ENCODE results near the gene NRBP1.

The NRBP1 gene

DNA sequence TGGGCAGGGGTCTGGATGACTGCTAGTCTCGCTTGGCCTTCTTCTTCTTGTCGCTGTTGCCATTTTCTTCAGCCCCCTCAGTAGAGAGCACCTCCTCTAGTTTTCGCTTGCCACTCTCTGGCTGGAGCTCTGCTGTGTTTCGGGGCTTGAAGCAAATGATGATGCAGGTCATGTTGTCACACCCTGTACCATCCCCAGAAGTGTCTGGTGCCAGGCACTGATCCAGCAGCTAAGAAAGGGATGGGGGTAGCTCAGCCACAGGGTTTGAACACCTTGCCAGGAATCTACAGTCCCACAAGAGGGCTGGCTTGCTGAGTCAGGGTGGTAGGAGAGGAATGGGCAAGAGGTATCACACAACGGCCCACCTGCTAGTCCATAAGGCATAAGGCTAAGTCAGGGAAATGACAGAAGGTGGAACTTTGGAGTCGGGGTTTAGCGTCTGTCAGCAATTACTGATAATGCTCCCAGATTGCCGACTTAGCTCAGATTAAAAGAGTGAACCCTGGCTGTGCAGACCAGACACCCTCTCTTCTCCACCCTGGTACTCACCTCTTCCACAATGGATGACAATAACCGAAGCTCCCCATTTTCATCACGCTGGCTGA lies 46.8 kb upstream of the NRBP1 start:
- H3K27ac Mint-ChIP-seq = peak overlapping the region; percentile 90 to 98 (median 93)
- H3K4me1 Mint-ChIP-seq = peaks cover 25% of the 10 kb centered on the region
- H3K36me3 Mint-ChIP-seq (ENCODE audit: low read depth) = peaks cover 50% of the 10 kb centered on the region
- no peaks in the 10 kb centered on the region for H3K27me3 Mint-ChIP-seq (ENCODE audit: low read depth)
- no peaks in the 10 kb centered on the region for H3K9me3 Mint-ChIP-seq
- H3K4me3 Mint-ChIP-seq = peak overlapping the region; percentile 87 to 93 (median 90)
- TF ChIP-seq, protein P1, sequence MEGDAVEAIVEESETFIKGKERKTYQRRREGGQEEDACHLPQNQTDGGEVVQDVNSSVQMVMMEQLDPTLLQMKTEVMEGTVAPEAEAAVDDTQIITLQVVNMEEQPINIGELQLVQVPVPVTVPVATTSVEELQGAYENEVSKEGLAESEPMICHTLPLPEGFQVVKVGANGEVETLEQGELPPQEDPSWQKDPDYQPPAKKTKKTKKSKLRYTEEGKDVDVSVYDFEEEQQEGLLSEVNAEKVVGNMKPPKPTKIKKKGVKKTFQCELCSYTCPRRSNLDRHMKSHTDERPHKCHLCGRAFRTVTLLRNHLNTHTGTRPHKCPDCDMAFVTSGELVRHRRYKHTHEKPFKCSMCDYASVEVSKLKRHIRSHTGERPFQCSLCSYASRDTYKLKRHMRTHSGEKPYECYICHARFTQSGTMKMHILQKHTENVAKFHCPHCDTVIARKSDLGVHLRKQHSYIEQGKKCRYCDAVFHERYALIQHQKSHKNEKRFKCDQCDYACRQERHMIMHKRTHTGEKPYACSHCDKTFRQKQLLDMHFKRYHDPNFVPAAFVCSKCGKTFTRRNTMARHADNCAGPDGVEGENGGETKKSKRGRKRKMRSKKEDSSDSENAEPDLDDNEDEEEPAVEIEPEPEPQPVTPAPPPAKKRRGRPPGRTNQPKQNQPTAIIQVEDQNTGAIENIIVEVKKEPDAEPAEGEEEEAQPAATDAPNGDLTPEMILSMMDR (IDR thresholded peaks at IDR 0.05; ENCODE audit: unreplicated experiment in 3 of 3) = no peak

GRCh38 chr2:27390822-27391679 lies 37.4 kb upstream of the NRBP1 start:
- Mint-ChIP-seq H3K27ac (no peak overlapping the region), H3K36me3 (ENCODE audit: low read depth) (peaks cover 24% of the 10 kb centered on the region), H3K4me1 (no peaks in the 10 kb centered on the region)

DNA sequence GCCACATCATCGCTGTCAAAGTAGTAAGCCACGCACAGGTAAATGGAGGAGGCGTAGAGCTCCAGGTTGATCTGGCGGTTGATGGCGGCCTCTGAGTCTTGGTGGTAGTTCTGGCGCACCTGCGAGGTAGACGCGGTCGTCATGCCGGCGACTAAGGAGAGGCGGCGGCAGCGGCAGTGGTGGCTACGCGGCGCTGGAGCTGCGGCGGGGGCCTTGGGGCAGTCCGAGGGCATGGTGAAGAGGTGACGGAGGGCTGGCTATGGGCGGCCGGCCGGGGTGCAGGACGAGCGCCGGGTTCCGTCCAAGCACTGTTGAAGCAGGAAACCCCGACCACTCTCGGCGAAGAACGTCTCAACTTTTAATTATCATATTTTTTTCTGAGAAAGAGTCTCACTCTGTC lies 35.2 kb upstream of the NRBP1 start:
- Mint-ChIP-seq H3K27me3 (ENCODE audit: low read depth) (no peaks in the 10 kb centered on the region), H3K9me3 (no peaks in the 10 kb centered on the region), H3K27ac (no peak overlapping the region), H3K4me3 (no peak overlapping the region), H3K36me3 (ENCODE audit: low read depth) (peaks cover 23% of the 10 kb centered on the region), H3K4me1 (no peaks in the 10 kb centered on the region)
- TF ChIP-seq, protein P1 (IDR thresholded peaks at IDR 0.05; ENCODE audit: unreplicated experiment in 3 of 3) = no peak

More at GRCh38 chr2:27390822-27391679, 37.4 kb upstream of the NRBP1 start:
- TF ChIP-seq, protein P1 (IDR thresholded peaks at IDR 0.05; ENCODE audit: unreplicated experiment in 3 of 3) = no peak
- no peak overlapping the region for H3K4me3 Mint-ChIP-seq
- no peaks in the 10 kb centered on the region for H3K27me3 Mint-ChIP-seq (ENCODE audit: low read depth)
- H3K9me3 Mint-ChIP-seq = no peaks in the 10 kb centered on the region

GRCh38 chr2:27398962-27399361 lies 29.5 kb upstream of the NRBP1 start:
- TF ChIP-seq, protein P1 (IDR thresholded peaks at IDR 0.05; ENCODE audit: unreplicated experiment in 3 of 3) = no peak
- H3K27ac Mint-ChIP-seq = no peak overlapping the region
- H3K27me3 Mint-ChIP-seq (ENCODE audit: low read depth) = no peaks in the 10 kb centered on the region
- H3K9me3 Mint-ChIP-seq = no peaks in the 10 kb centered on the region
- peaks cover 16% of the 10 kb centered on the region for H3K36me3 Mint-ChIP-seq (ENCODE audit: low read depth)
- no peaks in the 10 kb centered on the region for H3K4me1 Mint-ChIP-seq
- H3K4me3 Mint-ChIP-seq = no peak overlapping the region

DNA sequence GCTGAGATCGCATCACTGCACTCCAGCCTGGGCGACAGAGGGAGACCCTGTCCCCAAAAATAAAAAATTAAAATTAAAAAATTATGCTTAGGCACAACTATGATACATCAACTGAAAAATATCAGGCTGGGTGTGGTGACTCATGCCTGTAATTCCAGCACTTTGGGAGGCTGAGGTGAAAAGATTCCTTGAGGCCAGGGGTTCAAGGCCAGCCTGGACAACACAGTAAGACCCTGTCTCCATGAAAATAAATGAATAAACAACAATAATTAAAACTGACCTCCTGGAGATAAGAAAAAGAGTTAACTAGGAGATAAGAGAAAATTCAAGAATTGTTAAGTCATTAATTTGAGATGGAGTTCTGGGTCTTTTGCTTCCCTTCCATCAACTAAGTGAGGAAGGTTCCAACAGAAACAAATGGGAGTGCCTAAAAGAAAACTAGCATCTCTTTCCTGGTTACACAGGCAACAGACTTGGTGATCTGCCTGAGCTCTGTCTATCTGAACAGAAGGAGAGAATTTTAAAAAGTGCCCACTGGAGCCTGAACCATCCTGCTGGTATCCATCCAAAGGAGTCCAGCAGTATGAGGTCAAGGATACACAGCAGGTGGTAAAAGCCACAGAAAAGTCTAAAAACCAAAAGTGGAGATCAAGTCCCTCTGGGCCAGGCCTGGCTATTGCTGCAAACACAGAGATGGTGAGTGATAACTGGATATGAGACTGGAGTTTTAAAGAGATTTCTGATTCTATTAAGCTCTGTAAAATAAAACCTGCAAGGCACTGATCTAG lies 27.9 kb upstream of the NRBP1 start:
- no peaks in the 10 kb centered on the region for H3K9me3 Mint-ChIP-seq
- H3K4me3 Mint-ChIP-seq = no peak overlapping the region
- H3K4me1 Mint-ChIP-seq = no peaks in the 10 kb centered on the region
- TF ChIP-seq, protein P1 (IDR thresholded peaks at IDR 0.05; ENCODE audit: unreplicated experiment in 3 of 3) = no peak
- H3K27me3 Mint-ChIP-seq (ENCODE audit: low read depth) = no peaks in the 10 kb centered on the region
- no peak overlapping the region for H3K27ac Mint-ChIP-seq
- H3K36me3 Mint-ChIP-seq (ENCODE audit: low read depth) = peaks cover 16% of the 10 kb centered on the region
